Right lobe of liver (tissue), 6 donors: Measurements from ENCODE around the gene HACD4. TPM values are rescaled to one million over a fixed set of nuclear protein-coding genes. Genes with fewer than 3 reads are reported as not detected.
"Not testable (repeated sequence)": the region's sequence is repeated elsewhere in the genome, so short reads cannot be mapped to it uniquely, and the experiment has no call there.

ENCODE experiments used
- ATAC-seq, 4 donors: fragments of 200-7000 bp; cut with Tn5 transposase; one replicate each; pipeline ENCODE4 v1.9.1; 2020; ENCODE audit warnings: mild to moderate bottlenecking in 4 of 4, moderate library complexity in 4 of 4
- DNase-seq, 3 donors: peaks; one replicate each; pipeline ENCODE4 v3.0.0-alpha.2; 2020
- H3K27ac ChIP-seq, 3 donors: fragments of 200-600 bp; one replicate each; pipeline ENCODE4 v1.8.0; 2022
- H3K27me3 ChIP-seq, 2 donors: fragments of 200-600 bp; one replicate each; pipeline ENCODE4 v1.8.0; 2022
- H3K36me3 ChIP-seq, 4 donors: fragments of 200-600 bp; sonication (generic) in 1 of 4; one replicate each; pipeline versions ENCODE4 v1.5.1 to v1.8.0; 2017 to 2022; ENCODE audit warnings: control low read depth in 1 of 4
- H3K4me1 ChIP-seq, 4 donors: fragments of 200-600 bp; sonication (generic) in 1 of 4; one replicate each; pipeline versions ENCODE4 v1.5.1 to v1.8.0; 2017 to 2022; ENCODE audit warnings: control low read depth in 1 of 4
- H3K4me3 ChIP-seq, 3 donors: fragments of 200-600 bp; one replicate each; pipeline ENCODE4 v1.8.0; 2022
- H3K9me3 ChIP-seq, 4 donors: fragments of 200-600 bp; sonication (generic) in 1 of 4; one replicate each; pipeline versions ENCODE4 v1.5.1 to v1.8.0; 2017 to 2022; ENCODE audit warnings: control low read depth in 1 of 4
- POLR2A ChIP-seq: fragments of 450-650 bp; IDR thresholded peaks from one replicate; pipeline ENCODE4 v1.6.1; 2017; ENCODE audit warnings: antibody characterized with exemption, mild to moderate bottlenecking
- WGBS: methylation state at CpG from one replicate; pipeline ENCODE4 v1.1.6; 2018; ENCODE audit warnings: low coverage, low lambda C conversion rate; ENCODE audit not compliant: insufficient coverage; ENCODE audit errors: missing lambda C conversion rate; 5-methylcytosine and 5-hydroxymethylcytosine counted together
- intact Hi-C, 2 donors: fragments of 100-400 bp; cut with DNase I; formaldehyde crosslinking; loops; one replicate each; pipeline versions ENCODE4 v1.11.2 to v1.14.1; 2022
- total RNA-seq, 6 experiments: library from RNA; depleted of rRNA in 2 of 6; stranded (reverse); fragments of >200 nt in 2 of 6; fragmentation: NEBNext Ultra II Directional in 3 of 6; extraction: Animal tissue kit (Norgen Biotek cat#: 25700) in 3 of 6; gene quantifications; one replicate each; pipeline versions ENCODE4 v1.1.0 to v1.2.4, GENCODE V29; 2016 to 2023
- TF ChIP-seq, protein P1 (sequence below), 4 donors: fragments of 200-600 bp in 3 of 4; fragments of 450-650 bp in 1 of 4; IDR thresholded peaks; one replicate each; pipeline versions ENCODE4 v1.5.1 to v1.8.0; 2016 to 2022; ENCODE audit warnings: antibody characterized with exemption in 4 of 4, mild to moderate bottlenecking in 2 of 4
- donor health status: DM: no; HTN: yes; CAD: no.
- donor health status: DM: no; HTN: no; CAD: no.
- donor health status: DM: no; HTN: no; CAD: no.
- donor health status: DM: no; HTN: yes; CAD: no.
- donor health status: DM: no; HTN: yes; CAD: no.

Gene HACD4
- total RNA-seq, 6 experiments from 2014 or later = 0.13 to 1.2 (median 0.54) TPM

DNA sequence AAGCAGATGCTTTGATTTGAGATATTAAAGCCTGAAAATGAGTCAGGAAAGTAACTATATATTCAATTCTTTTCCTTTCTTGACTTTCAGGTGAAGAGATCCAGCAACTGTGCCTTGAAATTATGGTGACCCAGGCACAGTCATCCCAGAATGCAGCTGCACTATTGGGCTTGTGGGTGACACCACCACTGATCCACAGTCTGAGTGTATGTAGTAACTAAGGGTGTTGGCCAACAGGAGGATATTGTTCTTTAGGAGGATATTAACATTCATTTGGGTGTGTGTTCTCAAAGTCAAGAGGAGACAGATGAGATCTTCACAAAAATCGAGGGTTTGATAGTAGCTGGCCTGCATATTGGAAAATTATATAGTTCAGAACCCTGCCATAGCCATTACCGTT, 53.2 kb downstream of the HACD4 start:
- TF ChIP-seq, protein P1, sequence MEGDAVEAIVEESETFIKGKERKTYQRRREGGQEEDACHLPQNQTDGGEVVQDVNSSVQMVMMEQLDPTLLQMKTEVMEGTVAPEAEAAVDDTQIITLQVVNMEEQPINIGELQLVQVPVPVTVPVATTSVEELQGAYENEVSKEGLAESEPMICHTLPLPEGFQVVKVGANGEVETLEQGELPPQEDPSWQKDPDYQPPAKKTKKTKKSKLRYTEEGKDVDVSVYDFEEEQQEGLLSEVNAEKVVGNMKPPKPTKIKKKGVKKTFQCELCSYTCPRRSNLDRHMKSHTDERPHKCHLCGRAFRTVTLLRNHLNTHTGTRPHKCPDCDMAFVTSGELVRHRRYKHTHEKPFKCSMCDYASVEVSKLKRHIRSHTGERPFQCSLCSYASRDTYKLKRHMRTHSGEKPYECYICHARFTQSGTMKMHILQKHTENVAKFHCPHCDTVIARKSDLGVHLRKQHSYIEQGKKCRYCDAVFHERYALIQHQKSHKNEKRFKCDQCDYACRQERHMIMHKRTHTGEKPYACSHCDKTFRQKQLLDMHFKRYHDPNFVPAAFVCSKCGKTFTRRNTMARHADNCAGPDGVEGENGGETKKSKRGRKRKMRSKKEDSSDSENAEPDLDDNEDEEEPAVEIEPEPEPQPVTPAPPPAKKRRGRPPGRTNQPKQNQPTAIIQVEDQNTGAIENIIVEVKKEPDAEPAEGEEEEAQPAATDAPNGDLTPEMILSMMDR (IDR thresholded peaks at IDR 0.05) = no peak
- TF ChIP-seq POLR2A = no peak
- Histone ChIP-seq H3K4me3 (no peak overlapping the region), H3K27ac (no peak overlapping the region), H3K9me3 (no peaks in the 10 kb centered on the region), H3K36me3 (no peaks in the 10 kb centered on the region), H3K4me1 (no peaks in the 10 kb centered on the region), H3K27me3 (no peaks in the 10 kb centered on the region)
- ATAC-seq (no peak), DNase-seq (no peak)
- intact Hi-C loops = no loop called here
- WGBS = 75% methylated on average over 2 of the region's 2 CpGs

DNA sequence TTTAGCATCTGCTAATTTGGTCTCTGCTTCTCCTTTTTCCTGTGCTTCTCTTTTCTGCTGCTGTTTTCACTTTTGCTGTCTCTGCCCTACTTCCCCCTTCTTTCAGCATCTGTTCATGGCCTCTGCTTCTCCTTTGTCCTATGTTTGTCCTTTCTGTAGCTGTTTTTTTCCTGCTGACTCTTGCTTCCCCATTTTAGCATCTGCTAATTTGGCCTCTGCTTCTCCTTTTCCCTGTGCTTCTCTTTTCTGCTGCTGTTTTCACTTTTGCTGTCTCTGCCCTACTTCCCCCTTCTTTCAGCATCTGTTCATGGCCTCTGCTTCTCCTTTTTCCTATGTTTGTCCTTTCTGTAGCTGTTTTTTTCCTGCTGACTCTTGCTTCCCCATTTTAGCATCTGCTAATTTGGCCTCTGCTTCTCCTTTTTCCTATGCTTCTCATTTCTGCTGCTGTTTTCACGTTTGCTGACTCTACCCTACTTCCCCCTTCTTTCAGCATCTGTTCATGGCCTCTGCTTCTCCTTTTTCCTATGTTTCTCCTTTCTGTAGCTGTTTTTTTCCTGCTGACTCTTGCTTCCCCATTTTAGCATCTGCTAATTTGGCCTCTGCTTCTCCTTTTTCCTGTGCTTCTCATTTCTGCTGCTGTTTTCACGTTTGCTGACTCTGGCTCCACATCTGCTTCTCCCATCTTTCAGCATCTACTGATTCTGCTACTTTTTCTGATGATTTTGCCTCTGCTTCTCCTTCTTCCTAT, 57.1 kb downstream of the HACD4 start:
- H3K36me3 ChIP-seq, H3K9me3 ChIP-seq, H3K4me3 ChIP-seq, intact Hi-C loops, H3K27me3 ChIP-seq, H3K27ac ChIP-seq, ATAC-seq, DNase-seq, H3K4me1 ChIP-seq: not testable (repeated sequence)
- WGBS = 54% methylated on average over 2 of the region's 2 CpGs

DNA sequence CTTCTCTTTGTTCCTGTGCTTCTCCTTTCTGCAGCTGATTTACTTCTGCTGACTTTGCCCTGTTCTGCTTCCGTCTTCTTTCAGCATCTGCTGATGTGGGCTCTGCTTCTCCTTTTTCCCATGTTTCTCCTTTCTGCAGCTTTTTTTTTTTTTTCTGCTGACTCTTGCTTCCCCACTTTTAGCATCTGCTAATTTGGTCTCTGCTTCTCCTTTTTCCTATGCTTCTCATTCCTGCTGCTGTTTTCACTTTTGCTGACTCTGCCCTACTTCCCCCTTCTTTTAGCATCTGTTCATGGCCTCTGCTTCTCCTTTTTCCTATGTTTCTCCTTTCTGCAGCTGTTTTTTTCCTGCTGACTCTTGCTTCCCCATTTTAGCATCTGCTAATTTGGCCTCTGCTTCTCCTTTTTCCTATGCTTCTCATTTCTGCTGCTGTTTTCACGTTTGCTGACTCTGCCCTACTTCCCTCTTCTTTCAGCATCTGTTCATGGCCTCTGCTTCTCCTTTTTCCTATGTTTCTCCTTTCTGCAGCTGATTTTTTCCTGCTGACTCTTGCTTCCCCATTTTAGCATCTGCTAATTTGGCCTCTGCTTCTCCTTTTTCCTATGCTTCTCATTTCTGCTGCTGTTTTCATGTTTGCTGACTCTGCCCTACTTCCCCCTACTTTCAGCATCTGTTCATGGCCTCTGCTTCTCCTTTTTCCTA, 58.0 kb downstream of the HACD4 start:
- DNase-seq, H3K9me3 ChIP-seq, H3K27ac ChIP-seq, H3K4me1 ChIP-seq, H3K4me3 ChIP-seq, intact Hi-C loops, ATAC-seq, H3K27me3 ChIP-seq, H3K36me3 ChIP-seq: not testable (repeated sequence)
- 67% methylated on average over 2 of the region's 2 CpGs for WGBS

DNA sequence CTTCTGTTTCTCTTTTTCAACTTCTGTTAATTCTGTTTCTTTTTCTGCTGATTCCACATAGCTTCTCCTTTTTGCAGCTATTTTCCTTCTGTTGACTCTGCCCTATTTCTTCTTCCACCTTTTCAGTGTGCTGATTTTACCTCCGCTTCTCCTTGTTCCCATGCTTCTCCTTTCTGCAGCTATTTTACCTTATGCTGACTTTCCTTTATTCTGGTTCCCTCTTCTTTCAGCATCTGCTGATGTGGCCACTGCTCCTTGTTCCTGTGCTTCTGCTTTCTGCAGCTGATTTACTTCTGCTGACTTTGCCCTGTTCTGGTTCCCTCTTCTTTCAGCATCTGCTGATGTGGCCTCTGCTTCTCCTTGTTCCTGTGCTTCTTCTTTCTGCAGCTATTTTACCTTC, 58.8 kb downstream of the HACD4 start:
- no peaks in the 10 kb centered on the region for H3K4me1 ChIP-seq
- DNase-seq (no peak), ATAC-seq (no peak)
- intact Hi-C loops = no loop called here
- H3K36me3 ChIP-seq = no peaks in the 10 kb centered on the region
- no peak overlapping the region for H3K4me3 ChIP-seq
- H3K27ac ChIP-seq = no peak overlapping the region
- WGBS = 100% methylated on average over 1 of the region's 1 CpG
- no peaks in the 10 kb centered on the region for H3K27me3 ChIP-seq
- TF ChIP-seq, protein P1 (IDR thresholded peaks at IDR 0.05) = no peak
- no peak for TF ChIP-seq POLR2A
- no peaks in the 10 kb centered on the region for H3K9me3 ChIP-seq

DNA sequence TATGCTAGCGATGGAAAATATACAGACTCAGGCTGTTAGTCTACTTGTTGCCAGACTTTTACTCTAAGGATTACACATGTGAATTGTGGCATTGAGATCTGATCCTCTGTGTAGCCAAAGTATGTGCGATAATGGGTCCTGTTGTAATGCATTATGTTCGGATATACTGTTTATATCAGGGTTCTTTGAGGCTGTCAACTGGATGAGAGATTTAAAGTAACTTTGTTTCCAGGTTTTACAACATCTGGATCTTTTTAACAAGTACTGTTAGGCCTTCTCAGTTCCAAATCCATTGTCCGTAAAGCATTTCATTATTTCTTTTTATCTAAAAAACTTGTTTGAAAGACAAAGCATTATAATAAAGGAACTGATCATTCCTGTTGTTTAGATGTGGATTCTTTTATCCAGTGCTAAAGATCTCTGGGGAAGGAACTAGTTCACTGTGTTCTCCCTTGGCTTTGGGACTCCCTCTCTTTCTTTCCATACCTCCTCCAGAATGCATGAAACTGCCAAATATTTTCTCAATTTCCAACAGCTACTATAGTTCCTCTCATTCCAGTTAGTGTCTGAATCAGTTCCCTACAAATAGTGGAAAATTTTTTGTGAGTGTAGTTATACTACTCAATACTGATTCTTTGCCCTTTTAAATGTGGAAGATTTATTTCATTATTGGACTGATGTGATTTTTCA, 68.8 kb downstream of the HACD4 start:
- Histone ChIP-seq H3K36me3 (no peaks in the 10 kb centered on the region), H3K27ac (no peak overlapping the region), H3K4me1 (no peaks in the 10 kb centered on the region), H3K4me3 (no peak overlapping the region), H3K9me3 (no peaks in the 10 kb centered on the region), H3K27me3 (no peaks in the 10 kb centered on the region)
- TF ChIP-seq, protein P1 (IDR thresholded peaks at IDR 0.05) = no peak
- TF ChIP-seq POLR2A = no peak
- no peak for ATAC-seq
- WGBS = 96% methylated on average over 4 of the region's 4 CpGs
- no peak for DNase-seq
- intact Hi-C loops = no loop called here
